Hippocampal formation (tissue), 2 donors: ENCODE measurements around the gene PLEKHN1.
A peak's percentile ranks its signal among the peaks of the same experiment; 100 is the strongest.
"Not testable (repeated sequence)": the region's sequence is repeated elsewhere in the genome, so short reads cannot be mapped to it uniquely, and the experiment has no call there.

Experiments used
- DNase-seq, 2 donors: peaks; one replicate each; lab custom pipeline; 2025; lab: John Stamatoyannopoulos, UW

The PLEKHN1 gene

GRCh38 chr1:1013105-1013921, 47.0 kb downstream of the PLEKHN1 start, which contains the start of gene ISG15:
TSS of gene ISG15 (plus strand) at chr1:1013497. CDS start at chr1:1013574, 77 bp downstream.
- peak; percentile 44 to 70 for DNase-seq

GRCh38 chr1:1013922-1014648, 47.8 kb downstream of the PLEKHN1 start:
- no peak for DNase-seq

GRCh38 chr1:1014799-1015681, 48.8 kb downstream of the PLEKHN1 start:
- no peak for DNase-seq

GRCh38 chr1:1017397-1018320, 51.4 kb downstream of the PLEKHN1 start:
- not testable (repeated sequence) for DNase-seq

GRCh38 chr1:1018321-1018685, 52.0 kb downstream of the PLEKHN1 start:
- not testable (repeated sequence) for DNase-seq

- peak; percentile 77 to 80 for DNase-seq
Observed at GRCh38 chr1:1019122-1019999, 53.1 kb downstream of the PLEKHN1 start.

GRCh38 chr1:1020000-1020404, 53.7 kb downstream of the PLEKHN1 start, which contains the start of gene AGRN:
TSS of gene AGRN (plus strand) at chr1:1020120. CDS start at chr1:1020173, 53 bp downstream.
- DNase-seq = peak in 1 of 2 donors; percentile 40

GRCh38 chr1:1020415-1021009, 54.2 kb downstream of the PLEKHN1 start:
- no peak for DNase-seq

GRCh38 chr1:1021010-1021919, 55.0 kb downstream of the PLEKHN1 start:
- peak in 1 of 2 donors; percentile 34 for DNase-seq

GRCh38 chr1:1021920-1022259, 55.6 kb downstream of the PLEKHN1 start:
- no peak for DNase-seq

- no peak for DNase-seq
Observed at GRCh38 chr1:1022302-1023009, 56.2 kb downstream of the PLEKHN1 start.

- DNase-seq = no peak
Observed at GRCh38 chr1:1023700-1024099, 57.4 kb downstream of the PLEKHN1 start.

- no peak for DNase-seq
Observed at GRCh38 chr1:1024149-1024770, 58.0 kb downstream of the PLEKHN1 start.

- DNase-seq = peak in 1 of 2 donors; percentile 38
Observed at GRCh38 chr1:1024771-1025699, 58.8 kb downstream of the PLEKHN1 start.
